ENCODE results near the gene PAWR. TPM values are rescaled to one million over a fixed set of nuclear protein-coding genes. Genes with fewer than 3 reads are reported as not detected.

Gene PAWR
- total and polyA plus RNA-seq, 3 experiments from 2014 or later, result 2.3 to 2.9 (median 2.4) TPM

DNA sequence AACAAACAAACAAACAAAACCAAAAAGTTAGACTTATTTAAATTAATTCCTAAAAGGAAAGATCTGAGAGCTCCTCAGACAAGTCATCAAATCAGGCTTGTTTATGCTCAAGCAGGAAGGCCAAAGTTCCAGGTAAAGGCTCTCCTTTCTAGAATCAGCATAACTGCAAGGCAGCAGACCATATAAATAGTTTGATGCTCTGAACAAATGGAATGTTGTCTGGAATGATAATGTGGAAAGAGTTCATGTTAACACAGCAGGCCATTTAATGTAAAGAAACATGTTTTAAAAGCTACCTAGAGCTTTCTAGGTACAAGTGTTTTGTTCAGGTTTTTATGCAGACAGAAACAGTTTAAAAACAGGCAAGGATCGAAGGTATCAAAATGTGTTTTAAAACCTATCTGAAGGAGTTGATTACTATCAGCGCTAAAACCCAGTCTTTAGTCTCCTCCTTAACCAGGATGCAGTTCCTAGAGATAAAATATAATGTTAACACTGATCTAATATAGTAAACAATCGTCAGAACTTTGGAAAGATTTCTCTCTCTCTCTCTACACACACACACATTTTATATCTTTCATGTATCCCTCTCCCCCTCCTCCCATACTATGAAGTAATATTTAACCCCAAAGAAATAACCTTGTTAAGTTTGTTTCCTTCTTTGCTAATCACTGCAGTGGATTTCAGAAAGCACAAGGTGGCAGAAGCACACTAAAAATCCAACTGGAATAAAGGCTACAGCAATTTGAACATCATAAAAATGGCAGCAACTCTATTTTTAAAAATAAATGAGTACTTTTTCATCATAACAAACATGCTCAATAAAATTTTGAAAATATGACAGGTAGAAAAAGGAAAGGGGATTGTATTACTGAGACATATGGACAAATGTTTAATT is 135.5 kb downstream of the PAWR start:
- Mint-ChIP-seq H3K27ac (no peak overlapping the region), H3K27me3 (no peaks in the 10 kb centered on the region), H3K4me1 (no peaks in the 10 kb centered on the region)

GRCh38 chr12:79553863-79554574 is 136.7 kb downstream of the PAWR start:
- CTCF ChIA-PET, result no interaction called here
- no peak overlapping the region for H3K27ac ChIP-seq (ENCODE audit: low read depth, low read length)
- Mint-ChIP-seq H3K9me3 (no peaks in the 10 kb centered on the region), H3K27ac (no peak overlapping the region), H3K4me3 (no peak overlapping the region), H3K36me3 (no peaks in the 10 kb centered on the region), H3K27me3 (no peaks in the 10 kb centered on the region), H3K4me1 (no peaks in the 10 kb centered on the region)
- no peak overlapping the region for H3K4me3 ChIP-seq (ENCODE audit: low read length)
- no peak for DNase-seq
- POLR2A ChIA-PET, result no interaction called here
- no peaks in the 10 kb centered on the region for H3K9me3 ChIP-seq (ENCODE audit: low read length)
- H3K4me1 ChIP-seq (ENCODE audit: insufficient read depth, low read length), result no peaks in the 10 kb centered on the region
- H3K27me3 ChIP-seq (ENCODE audit: insufficient read depth, low read length, poor library complexity, severe bottlenecking), result no peaks in the 10 kb centered on the region
- no peaks in the 10 kb centered on the region for H3K36me3 ChIP-seq (ENCODE audit: insufficient read depth, low read length)

More for the DNA sequence above, 135.5 kb downstream of the PAWR start:
- H3K4me1 ChIP-seq (ENCODE audit: insufficient read depth, low read length), result no peaks in the 10 kb centered on the region
- Mint-ChIP-seq H3K9me3 (no peaks in the 10 kb centered on the region), H3K36me3 (no peaks in the 10 kb centered on the region), H3K4me3 (no peak overlapping the region)
- no peak overlapping the region for H3K4me3 ChIP-seq (ENCODE audit: low read length)
- H3K36me3 ChIP-seq (ENCODE audit: insufficient read depth, low read length), result no peaks in the 10 kb centered on the region
- no peaks in the 10 kb centered on the region for H3K27me3 ChIP-seq (ENCODE audit: insufficient read depth, low read length, poor library complexity, severe bottlenecking)
- CTCF ChIA-PET, result no interaction called here
- H3K9me3 ChIP-seq (ENCODE audit: low read length), result no peaks in the 10 kb centered on the region
- DNase-seq, result no peak
- POLR2A ChIA-PET, result no interaction called here
- no peak overlapping the region for H3K27ac ChIP-seq (ENCODE audit: low read depth, low read length)

DNA sequence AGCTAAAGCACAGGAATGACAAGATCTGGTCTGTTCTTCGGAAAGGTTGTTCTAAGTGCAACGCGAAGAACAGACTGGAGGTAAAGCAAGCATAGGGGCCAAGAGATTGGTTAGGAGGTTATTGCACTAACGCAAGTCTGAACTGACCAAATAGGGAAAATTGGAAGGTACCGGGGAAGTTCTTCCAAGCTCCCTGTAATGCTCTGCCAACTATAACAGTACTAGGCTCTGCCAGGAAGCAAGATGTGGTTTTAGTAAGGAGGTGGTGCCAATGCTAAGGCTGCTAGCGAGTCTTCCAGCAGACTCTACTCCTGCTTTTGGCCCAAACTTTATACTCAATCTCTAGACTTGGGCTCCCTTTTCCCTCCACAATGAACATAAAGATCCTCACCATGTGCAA is 138.6 kb downstream of the PAWR start:
- ChIA-PET POLR2A (no interaction called here), CTCF (no interaction called here)
- no peaks in the 10 kb centered on the region for H3K9me3 Mint-ChIP-seq

DNA sequence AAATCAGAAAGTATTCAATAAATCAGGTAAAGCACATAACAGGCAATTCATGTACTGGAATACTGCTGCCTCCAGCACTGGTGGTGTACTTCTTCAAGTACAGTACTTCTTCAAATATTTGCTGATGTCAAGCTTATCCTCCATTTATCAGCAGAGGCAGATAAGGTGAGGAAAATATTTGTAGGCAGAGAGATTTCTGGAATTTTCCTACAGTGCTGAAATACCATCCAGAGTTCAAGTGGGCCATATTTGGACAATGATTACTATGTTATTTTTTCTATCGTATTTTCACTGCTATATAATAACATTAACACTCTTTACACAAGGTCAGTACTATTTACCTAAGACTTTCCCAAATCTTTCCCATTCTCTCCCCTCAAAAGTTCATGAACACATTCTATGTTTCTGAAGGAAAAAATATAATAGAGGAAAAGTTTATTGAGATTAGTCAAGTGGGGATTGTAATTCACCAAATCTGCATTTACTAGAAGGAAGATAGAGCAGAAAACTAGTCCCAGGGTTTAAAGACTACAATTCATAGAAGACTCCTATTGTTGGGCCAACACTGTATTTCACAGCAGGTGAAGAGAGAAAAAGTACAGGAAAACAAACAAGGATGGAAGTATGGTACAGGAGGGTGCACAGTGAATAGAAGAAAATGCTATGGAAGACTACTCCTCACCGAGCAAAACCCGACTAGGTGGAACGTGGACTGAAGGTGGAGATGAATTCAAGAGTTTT is 141.1 kb downstream of the PAWR start:
- H3K9me3 Mint-ChIP-seq, result no peaks in the 10 kb centered on the region
- DNase-seq, result no peak
- no peaks in the 10 kb centered on the region for H3K9me3 ChIP-seq (ENCODE audit: low read length)
- H3K27me3 ChIP-seq (ENCODE audit: insufficient read depth, low read length, poor library complexity, severe bottlenecking), result no peaks in the 10 kb centered on the region
- POLR2A ChIA-PET, result no interaction called here
- H3K27me3 Mint-ChIP-seq, result peaks cover 0 to 3% of the 10 kb centered on the region in 2 donors
- H3K27ac Mint-ChIP-seq, result no peak overlapping the region
- H3K4me3 ChIP-seq (ENCODE audit: low read length), result no peak overlapping the region
- CTCF ChIA-PET, result no interaction called here
- H3K27ac ChIP-seq (ENCODE audit: low read depth, low read length), result no peak overlapping the region
- H3K4me1 ChIP-seq (ENCODE audit: insufficient read depth, low read length), result no peaks in the 10 kb centered on the region
- no peak overlapping the region for H3K4me3 Mint-ChIP-seq
- H3K4me1 Mint-ChIP-seq, result no peaks in the 10 kb centered on the region
- no peaks in the 10 kb centered on the region for H3K36me3 Mint-ChIP-seq
- no peaks in the 10 kb centered on the region for H3K36me3 ChIP-seq (ENCODE audit: insufficient read depth, low read length)

More for the DNA sequence above, 138.6 kb downstream of the PAWR start:
- H3K4me1 Mint-ChIP-seq, result no peaks in the 10 kb centered on the region
- H3K4me3 ChIP-seq (ENCODE audit: low read length), result no peak overlapping the region
- H3K9me3 ChIP-seq (ENCODE audit: low read length), result no peaks in the 10 kb centered on the region
- H3K27me3 ChIP-seq (ENCODE audit: insufficient read depth, low read length, poor library complexity, severe bottlenecking), result no peaks in the 10 kb centered on the region
- no peaks in the 10 kb centered on the region for H3K36me3 ChIP-seq (ENCODE audit: insufficient read depth, low read length)
- H3K27ac Mint-ChIP-seq, result no peak overlapping the region
- no peaks in the 10 kb centered on the region for H3K4me1 ChIP-seq (ENCODE audit: insufficient read depth, low read length)
- no peak for DNase-seq
- no peak overlapping the region for H3K27ac ChIP-seq (ENCODE audit: low read depth, low read length)
- no peak overlapping the region for H3K4me3 Mint-ChIP-seq
- H3K36me3 Mint-ChIP-seq, result no peaks in the 10 kb centered on the region
- peaks cover 0 to 3% of the 10 kb centered on the region in 2 donors for H3K27me3 Mint-ChIP-seq

- Histone ChIP-seq H3K4me3 (ENCODE audit: low read length) (no peak overlapping the region), H3K9me3 (ENCODE audit: low read length) (no peaks in the 10 kb centered on the region), H3K36me3 (ENCODE audit: insufficient read depth, low read length) (no peaks in the 10 kb centered on the region), H3K27ac (ENCODE audit: low read depth, low read length) (no peak overlapping the region), H3K4me1 (ENCODE audit: insufficient read depth, low read length) (no peaks in the 10 kb centered on the region), H3K27me3 (ENCODE audit: insufficient read depth, low read length, poor library complexity, severe bottlenecking) (no peaks in the 10 kb centered on the region)
- Mint-ChIP-seq H3K4me3 (no peak overlapping the region), H3K27ac (no peak overlapping the region), H3K9me3 (no peaks in the 10 kb centered on the region), H3K36me3 (no peaks in the 10 kb centered on the region), H3K27me3 (peaks cover 0 to 3% of the 10 kb centered on the region in 2 donors), H3K4me1 (no peaks in the 10 kb centered on the region)
- DNase-seq, result no peak
- ChIA-PET POLR2A (no interaction called here), CTCF (no interaction called here)
These were observed 142.2 kb downstream of the PAWR start for GRCh38 chr12:79548610-79548924.

DNA sequence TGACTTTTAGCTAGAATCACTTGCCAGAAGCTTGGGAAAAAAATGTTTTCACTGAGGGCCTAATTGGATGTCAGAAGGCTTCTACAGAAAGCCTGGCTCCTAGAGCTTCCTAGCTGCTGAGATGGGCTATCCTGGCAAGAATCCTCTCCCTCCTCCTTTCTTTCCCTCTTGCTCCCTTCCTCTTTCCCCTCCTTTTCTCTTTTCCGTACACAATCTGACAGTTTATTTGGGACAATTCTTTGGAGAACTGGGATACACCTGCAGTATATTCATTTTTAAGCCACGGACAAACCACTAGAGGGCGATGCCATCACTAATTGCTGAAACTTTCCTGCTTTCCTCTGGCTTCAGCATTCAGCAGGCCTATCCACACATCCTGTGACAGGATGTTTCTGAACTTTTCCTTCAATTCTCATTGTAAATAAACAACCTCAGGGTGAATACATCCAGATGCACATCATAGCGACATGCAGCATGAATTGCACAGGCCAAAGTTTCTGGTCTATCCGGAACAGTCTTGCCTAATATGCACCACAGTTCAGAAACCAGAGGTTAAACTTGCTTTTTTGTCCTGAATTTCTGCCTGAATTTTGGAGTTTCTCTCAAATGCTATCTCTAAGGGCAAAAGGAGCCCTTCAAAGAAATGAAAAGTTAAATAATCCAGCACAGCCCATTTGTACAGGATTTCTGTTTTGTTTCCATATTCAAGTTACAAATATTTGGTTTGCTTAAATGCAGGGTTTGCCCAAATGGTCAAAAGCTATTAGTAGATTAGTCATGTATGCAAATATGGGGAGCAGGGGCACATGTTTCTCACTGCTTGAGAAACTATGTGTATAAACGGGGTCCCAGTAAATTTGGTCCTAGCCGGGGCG is 142.8 kb downstream of the PAWR start:
- ChIA-PET POLR2A (no interaction called here), CTCF (no interaction called here)
- Mint-ChIP-seq H3K9me3 (no peaks in the 10 kb centered on the region), H3K27ac (no peak overlapping the region), H3K36me3 (no peaks in the 10 kb centered on the region), H3K27me3 (peaks cover 0 to 3% of the 10 kb centered on the region in 2 donors), H3K4me1 (no peaks in the 10 kb centered on the region), H3K4me3 (no peak overlapping the region)
- DNase-seq, result no peak
- Histone ChIP-seq H3K27ac (ENCODE audit: low read depth, low read length) (no peak overlapping the region), H3K4me1 (ENCODE audit: insufficient read depth, low read length) (no peaks in the 10 kb centered on the region), H3K4me3 (ENCODE audit: low read length) (no peak overlapping the region), H3K36me3 (ENCODE audit: insufficient read depth, low read length) (no peaks in the 10 kb centered on the region), H3K9me3 (ENCODE audit: low read length) (no peaks in the 10 kb centered on the region), H3K27me3 (ENCODE audit: insufficient read depth, low read length, poor library complexity, severe bottlenecking) (no peaks in the 10 kb centered on the region)

- Histone ChIP-seq H3K4me3 (ENCODE audit: low read length) (no peak overlapping the region), H3K4me1 (ENCODE audit: insufficient read depth, low read length) (no peaks in the 10 kb centered on the region), H3K27ac (ENCODE audit: low read depth, low read length) (no peak overlapping the region), H3K36me3 (ENCODE audit: insufficient read depth, low read length) (no peaks in the 10 kb centered on the region), H3K9me3 (ENCODE audit: low read length) (no peaks in the 10 kb centered on the region), H3K27me3 (ENCODE audit: insufficient read depth, low read length, poor library complexity, severe bottlenecking) (no peaks in the 10 kb centered on the region)
- H3K4me1 Mint-ChIP-seq, result no peaks in the 10 kb centered on the region
- H3K9me3 Mint-ChIP-seq, result no peaks in the 10 kb centered on the region
- peaks cover 0 to 3% of the 10 kb centered on the region in 2 donors for H3K27me3 Mint-ChIP-seq
- ChIA-PET CTCF (no interaction called here), POLR2A (no interaction called here)
- no peak for DNase-seq
- H3K27ac Mint-ChIP-seq, result no peak overlapping the region
- no peaks in the 10 kb centered on the region for H3K36me3 Mint-ChIP-seq
- H3K4me3 Mint-ChIP-seq, result no peak overlapping the region
These were observed 143.6 kb downstream of the PAWR start for GRCh38 chr12:79547044-79547734.

Data from CD8-positive, alpha-beta memory T cell (primary cell).